GM20431 (cell line): ENCODE data around the gene MEGF8.

Experiments
- in situ Hi-C: fragments of 300-500 bp; cut with MseI, MboI; formaldehyde crosslinking; loops from one replicate; pipeline ENCODE4 v1.15.0; 2020; ENCODE audit warnings: low sequenced_read_pairs; ENCODE audit not compliant: unreplicated experiment

The MEGF8 gene

GRCh38 chr19:42303101-42303464, 22.4 kb upstream of the MEGF8 start:
- in situ Hi-C loops = no loop called here

- in situ Hi-C loops = no loop called here
These were observed 21.6 kb upstream of the MEGF8 start for GRCh38 chr19:42303876-42304275.

GRCh38 chr19:42306646-42307045, 18.8 kb upstream of the MEGF8 start:
- in situ Hi-C loops = no loop called here

GRCh38 chr19:42309686-42310085, 15.7 kb upstream of the MEGF8 start:
- in situ Hi-C loops = no loop called here

GRCh38 chr19:42311657-42312056, 13.8 kb upstream of the MEGF8 start:
- in situ Hi-C loops = no loop called here

GRCh38 chr19:42312370-42312769, 13.1 kb upstream of the MEGF8 start:
- in situ Hi-C loops = no loop called here

- in situ Hi-C loops = no loop called here
These were observed 12.2 kb upstream of the MEGF8 start, which contains the start of gene TMEM145 for GRCh38 chr19:42313096-42313839. Gene TMEM145 (plus strand): TSS chr19:42313309. CDS start chr19:42313377, 68 bp downstream.

- in situ Hi-C loops = no loop called here
These were observed 11.3 kb upstream of the MEGF8 start for GRCh38 chr19:42313840-42314755.

GRCh38 chr19:42315024-42315423, 10.4 kb upstream of the MEGF8 start:
- in situ Hi-C loops = no loop called here

GRCh38 chr19:42316223-42317211, 8.9 kb upstream of the MEGF8 start:
- in situ Hi-C loops = no loop called here

- in situ Hi-C loops = no loop called here
These were observed 7.9 kb upstream of the MEGF8 start for GRCh38 chr19:42317535-42317934.

GRCh38 chr19:42322305-42322704, 3.1 kb upstream of the MEGF8 start:
- in situ Hi-C loops = no loop called here

GRCh38 chr19:42323473-42323851, 2.0 kb upstream of the MEGF8 start:
- in situ Hi-C loops = no loop called here

GRCh38 chr19:42323852-42324654, 1.4 kb upstream of the MEGF8 start:
- in situ Hi-C loops = no loop called here

- in situ Hi-C loops = no loop called here
These were observed 654 bp upstream of the MEGF8 start for GRCh38 chr19:42324655-42325307.

GRCh38 chr19:42325896-42326771, 699 bp downstream of the MEGF8 start:
- in situ Hi-C loops = no loop called here

- in situ Hi-C loops = no loop called here
These were observed 1.5 kb downstream of the MEGF8 start for GRCh38 chr19:42326969-42327368.

GRCh38 chr19:42327381-42327780, 1.9 kb downstream of the MEGF8 start:
- in situ Hi-C loops = no loop called here
